A549 (cell line): ENCODE measurements around the gene BEND4.

Source experiments
- CBX8 ChIP-seq: fragments of 200-600 bp; sonication (generic); IDR thresholded peaks from 2 replicates; pipeline ENCODE4 v1.6.1; 2016
- CEBPB ChIP-seq, 2 experiments: fragments of >200 bp in 1 of 2; sonication (Bioruptor Twin) in 1 of 2; formaldehyde crosslinking in 1 of 2; IDR thresholded peaks; 2 replicates each; pipeline ENCODE4 v1.6.1; 2012 to 2016
- CTCF ChIP-seq: fragments of >200 bp; sonication (Bioruptor Twin); formaldehyde crosslinking; IDR thresholded peaks from 3 replicates; pipeline ENCODE4 v1.5.1; 2016
- EP300 ChIP-seq, 2 experiments: fragments of >200 bp; sonication (Bioruptor Twin); formaldehyde crosslinking; IDR thresholded peaks; 2 replicates in 1 of 2; 3 replicates in 1 of 2; pipeline ENCODE4 v1.6.1; 2016 to 2017
- JUN ChIP-seq, 2 experiments: fragments of >200 bp; sonication (Bioruptor Twin); formaldehyde crosslinking; IDR thresholded peaks; 2 replicates in 1 of 2; 3 replicates in 1 of 2; pipeline ENCODE4 v1.6.1; 2016 to 2017
- MAFK ChIP-seq: fragments of 450-650 bp; IDR thresholded peaks from 2 replicates; pipeline ENCODE4 v1.6.1; 2014; ENCODE audit not compliant: partially characterized antibody
- NFE2L2 ChIP-seq: fragments of 150-350 bp; conservative IDR thresholded peaks from 2 replicates; pipeline ENCODE4 v1.6.1; 2014; ENCODE audit warnings: low read length
- POLR2A ChIP-seq: IDR thresholded peaks from 2 replicates; pipeline ENCODE4 v1.6.1; 2012; ENCODE audit warnings: mild to moderate bottlenecking, low read length
- RAD21 ChIP-seq, 2 experiments: fragments of >200 bp in 1 of 2; sonication (Bioruptor Twin) in 1 of 2; formaldehyde crosslinking in 1 of 2; IDR thresholded peaks in 1 of 2; conservative IDR thresholded peaks in 1 of 2; 2 replicates in 1 of 2; 3 replicates in 1 of 2; pipeline ENCODE4 v1.6.1; 2012 to 2018; ENCODE audit warnings: inconsistent platforms in 1 of 2
- REST ChIP-seq: fragments of 200-600 bp; sonication (generic); IDR thresholded peaks from 2 replicates; pipeline ENCODE4 v1.6.1; 2016; ENCODE audit warnings: antibody characterized with exemption, mild to moderate bottlenecking, moderate library complexity
- TF ChIP-seq, protein P1 (sequence below): fragments of 150-350 bp; IDR thresholded peaks from 2 replicates; pipeline ENCODE4 v1.6.1; 2014; ENCODE audit warnings: low read depth, mild to moderate bottlenecking, low read length
- TF ChIP-seq, protein P2 (sequence below): fragments of >200 bp; sonication (Bioruptor Twin); formaldehyde crosslinking; IDR thresholded peaks from 2 replicates; pipeline ENCODE4 v1.6.1; 2016

- no peak for TF ChIP-seq CTCF
- no peak for TF ChIP-seq MAFK
- TF ChIP-seq REST = no peak
- no peak for TF ChIP-seq CEBPB (IDR thresholded peaks at IDR 0.05)
- TF ChIP-seq JUN (IDR thresholded peaks at IDR 0.05) = no peak
- no peak for TF ChIP-seq EP300 (IDR thresholded peaks at IDR 0.05)
- no peak for TF ChIP-seq RAD21 (conservative IDR thresholded peaks at IDR 0.05 in 1 of 2, IDR thresholded peaks at IDR 0.05 in 1 of 2)
- TF ChIP-seq CBX8 = no peak
- TF ChIP-seq, protein P1, sequence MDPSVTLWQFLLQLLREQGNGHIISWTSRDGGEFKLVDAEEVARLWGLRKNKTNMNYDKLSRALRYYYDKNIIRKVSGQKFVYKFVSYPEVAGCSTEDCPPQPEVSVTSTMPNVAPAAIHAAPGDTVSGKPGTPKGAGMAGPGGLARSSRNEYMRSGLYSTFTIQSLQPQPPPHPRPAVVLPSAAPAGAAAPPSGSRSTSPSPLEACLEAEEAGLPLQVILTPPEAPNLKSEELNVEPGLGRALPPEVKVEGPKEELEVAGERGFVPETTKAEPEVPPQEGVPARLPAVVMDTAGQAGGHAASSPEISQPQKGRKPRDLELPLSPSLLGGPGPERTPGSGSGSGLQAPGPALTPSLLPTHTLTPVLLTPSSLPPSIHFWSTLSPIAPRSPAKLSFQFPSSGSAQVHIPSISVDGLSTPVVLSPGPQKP = no peak
- TF ChIP-seq POLR2A = no peak
- no peak for TF ChIP-seq NFE2L2
- TF ChIP-seq, protein P2, sequence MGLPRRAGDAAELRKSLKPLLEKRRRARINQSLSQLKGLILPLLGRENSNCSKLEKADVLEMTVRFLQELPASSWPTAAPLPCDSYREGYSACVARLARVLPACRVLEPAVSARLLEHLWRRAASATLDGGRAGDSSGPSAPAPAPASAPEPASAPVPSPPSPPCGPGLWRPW = no peak
These were observed 78.2 kb downstream of the BEND4 start for GRCh38 chr4:42074294-42074693.
